Suprapubic skin (tissue), 4 donors: ENCODE data around the gene H2BW1. TPM values are rescaled to one million over a fixed set of nuclear protein-coding genes. Genes with fewer than 3 reads are reported as not detected.
"Not testable (repeated sequence)": the region's sequence is repeated elsewhere in the genome, so short reads cannot be mapped to it uniquely, and the experiment has no call there.

Experiments
- DNase-seq, 2 donors: peaks; one replicate each; pipeline ENCODE4 v3.0.0-alpha.2; 2019; ENCODE audit warnings: low spot score in 2 of 2
- H3K27ac ChIP-seq: fragments of 200-600 bp; sonication (generic); one replicate; pipeline ENCODE4 v1.5.1; 2019
- H3K27me3 ChIP-seq: fragments of 200-600 bp; sonication (generic); one replicate; pipeline ENCODE4 v1.5.1; 2019
- H3K36me3 ChIP-seq: fragments of 200-600 bp; sonication (generic); one replicate; pipeline ENCODE4 v1.5.1; 2019
- H3K4me1 ChIP-seq: fragments of 200-600 bp; sonication (generic); one replicate; pipeline ENCODE4 v1.5.1; 2019
- H3K4me3 ChIP-seq: fragments of 200-600 bp; sonication (generic); one replicate; pipeline ENCODE4 v1.5.1; 2019; ENCODE audit warnings: mild to moderate bottlenecking
- H3K9me3 ChIP-seq: fragments of 200-600 bp; sonication (generic); one replicate; pipeline ENCODE4 v1.5.1; 2019
- CTCF ChIP-seq, 2 donors: fragments of 200-600 bp in 1 of 2; fragments of 450-650 bp in 1 of 2; sonication (generic) in 1 of 2; IDR thresholded peaks; one replicate each; pipeline ENCODE4 v1.5.1; 2016 to 2019; ENCODE audit warnings: antibody characterized with exemption in 2 of 2, mild to moderate bottlenecking in 1 of 2, moderate library complexity in 1 of 2
- EP300 ChIP-seq: sonication (generic); formaldehyde crosslinking; IDR thresholded peaks from one replicate; pipeline ENCODE4 v1.6.1; 2017; ENCODE audit warnings: antibody characterized with exemption
- POLR2A ChIP-seq, 2 donors: fragments of 450-650 bp; IDR thresholded peaks; one replicate each; pipeline ENCODE4 v1.6.1; 2017; ENCODE audit warnings: antibody characterized with exemption in 2 of 2, mild to moderate bottlenecking in 2 of 2, moderate library complexity in 2 of 2
- POLR2AphosphoS5 ChIP-seq, 3 donors: sonication (generic); formaldehyde crosslinking; IDR thresholded peaks; one replicate each; pipeline ENCODE4 v1.6.1; 2017; ENCODE audit warnings: antibody characterized with exemption in 3 of 3
- WGBS: methylation state at CpG from one replicate; pipeline ENCODE4 v1.1.5; 2018; 5-methylcytosine and 5-hydroxymethylcytosine counted together
- total RNA-seq, 4 donors: library from RNA; depleted of rRNA; stranded (reverse); fragments of >200 nt; gene quantifications; one replicate each; pipeline ENCODE4 v1.1.0, GENCODE V29; 2016

H2BW1 gene
- not detected for total RNA-seq

GRCh38 chrX:104013606-104014005 lies at the start of gene H2BW1:
Gene H2BW1, minus strand, starts transcription at chrX:104013708. Its CDS starts 132 bp downstream, at chrX:104013576.
- TF ChIP-seq CTCF (IDR thresholded peaks at IDR 0.05) = no peak
- TF ChIP-seq POLR2AphosphoS5 (IDR thresholded peaks at IDR 0.05) = no peak
- TF ChIP-seq EP300 = no peak
- TF ChIP-seq POLR2A (IDR thresholded peaks at IDR 0.05) = no peak
- Histone ChIP-seq H3K27ac (no peak within 1 kb of the TSS), H3K36me3 (no peaks in the 10 kb centered on the region), H3K4me1 (no peaks in the 10 kb centered on the region), H3K9me3 (no peaks in the 10 kb centered on the region), H3K4me3 (no peak within 1 kb of the TSS), H3K27me3 (no peaks in the 10 kb centered on the region)
- no peak for DNase-seq
- WGBS = 93% methylated on average over 6 of the region's 20 CpGs

GRCh38 chrX:104062636-104063035 lies 49.1 kb upstream of the H2BW1 start:
- not testable (repeated sequence) for H3K36me3 ChIP-seq, DNase-seq, H3K9me3 ChIP-seq, H3K4me3 ChIP-seq, H3K4me1 ChIP-seq, H3K27ac ChIP-seq, H3K27me3 ChIP-seq
- no CpG with 5 or more reads among the region's 18 CpGs for WGBS

GRCh38 chrX:104054956-104055355 lies 41.4 kb upstream of the H2BW1 start:
- not testable (repeated sequence) for H3K27ac ChIP-seq, H3K27me3 ChIP-seq, H3K36me3 ChIP-seq, H3K4me3 ChIP-seq, H3K4me1 ChIP-seq, DNase-seq, H3K9me3 ChIP-seq
- WGBS = no CpG with 5 or more reads among the region's 13 CpGs

- WGBS = 91% methylated on average over 11 of the region's 13 CpGs
- no peak overlapping the region for H3K4me3 ChIP-seq
- TF ChIP-seq POLR2AphosphoS5 (IDR thresholded peaks at IDR 0.05) = no peak
- no peak for TF ChIP-seq POLR2A (IDR thresholded peaks at IDR 0.05)
- no peaks in the 10 kb centered on the region for H3K9me3 ChIP-seq
- H3K36me3 ChIP-seq = no peaks in the 10 kb centered on the region
- H3K4me1 ChIP-seq = no peaks in the 10 kb centered on the region
- no peak overlapping the region for H3K27ac ChIP-seq
- no peaks in the 10 kb centered on the region for H3K27me3 ChIP-seq
- no peak for DNase-seq
Measured at GRCh38 chrX:104047171-104047570, 33.7 kb upstream of the H2BW1 start.

- Histone ChIP-seq H3K4me1 (no peaks in the 10 kb centered on the region), H3K27me3 (no peaks in the 10 kb centered on the region), H3K36me3 (no peaks in the 10 kb centered on the region), H3K9me3 (no peaks in the 10 kb centered on the region), H3K4me3 (no peak overlapping the region), H3K27ac (no peak overlapping the region)
- TF ChIP-seq POLR2A (IDR thresholded peaks at IDR 0.05) (no peak), CTCF (IDR thresholded peaks at IDR 0.05) (no peak), POLR2AphosphoS5 (IDR thresholded peaks at IDR 0.05) (no peak), EP300 (no peak)
- 77% methylated on average over 5 of the region's 5 CpGs for WGBS
- no peak for DNase-seq
Measured at GRCh38 chrX:104045642-104046041, 32.1 kb upstream of the H2BW1 start.

- Histone ChIP-seq H3K4me1 (no peaks in the 10 kb centered on the region), H3K27me3 (no peaks in the 10 kb centered on the region), H3K36me3 (no peaks in the 10 kb centered on the region), H3K9me3 (no peaks in the 10 kb centered on the region), H3K27ac (no peak overlapping the region), H3K4me3 (no peak overlapping the region)
- no peak for DNase-seq
- TF ChIP-seq POLR2AphosphoS5 (IDR thresholded peaks at IDR 0.05) = no peak
- TF ChIP-seq POLR2A (IDR thresholded peaks at IDR 0.05) = no peak
- no peak for TF ChIP-seq EP300
- no peak for TF ChIP-seq CTCF (IDR thresholded peaks at IDR 0.05)
- WGBS = 87% methylated on average over 4 of the region's 4 CpGs
Measured at GRCh38 chrX:104041003-104041402, 27.5 kb upstream of the H2BW1 start.

GRCh38 chrX:104039689-104040505 lies 26.4 kb upstream of the H2BW1 start, which contains the start of gene H2BW2:
Gene H2BW2, plus strand, starts transcription at chrX:104039956. Its CDS starts 39 bp downstream, at chrX:104039995.
- Histone ChIP-seq H3K36me3 (no peaks in the 10 kb centered on the region), H3K9me3 (no peaks in the 10 kb centered on the region), H3K27me3 (no peaks in the 10 kb centered on the region), H3K4me1 (no peaks in the 10 kb centered on the region), H3K27ac (no peak within 1 kb of the TSS), H3K4me3 (no peak within 1 kb of the TSS)
- no peak for DNase-seq
- WGBS = 98% methylated on average over 14 of the region's 39 CpGs
- no peak for TF ChIP-seq CTCF (IDR thresholded peaks at IDR 0.05)
- TF ChIP-seq POLR2AphosphoS5 (IDR thresholded peaks at IDR 0.05) = no peak
- no peak for TF ChIP-seq POLR2A (IDR thresholded peaks at IDR 0.05)
- TF ChIP-seq EP300 = no peak
